HepG2 (cell line): ENCODE results near the gene ZDHHC11. TPM values are rescaled to one million over a fixed set of nuclear protein-coding genes. Genes with fewer than 3 reads are reported as not detected.

ENCODE experiments used
- ATAC-seq: fragments of 200-7000 bp; cut with Tn5 transposase; 3 replicates; pipeline ENCODE4 v1.9.1; 2020; ENCODE audit warnings: mild to moderate bottlenecking, moderate library complexity
- BruUV-seq: library from RNA; stranded (reverse); fragments of 400-500 nt; replicated peaks from 2 replicates; lab custom pipeline; 2021; lab: Mats Ljungman, UMichigan
- CTCF ChIA-PET: fragments of 300-600 bp; formaldehyde crosslinking; extraction: SDS; loops from one replicate; lab custom pipeline; 2021; ENCODE audit warnings: low total read pairs, inconsistent platforms, low intra/inter-chr PET ratio; lab: Yijun Ruan, JAX
- POLR2A ChIA-PET: fragments of 350-600 bp; sonication (Branson Sonifier 250); formaldehyde crosslinking; loops from one replicate; lab custom pipeline; 2020; ENCODE audit warnings: antibody characterized with exemption, inconsistent platforms; lab: Yijun Ruan, JAX
- DNase-seq: peaks from one replicate; pipeline ENCODE4 v3.0.0-alpha.2; 2015; ENCODE audit warnings: low spot score
- FAIRE-seq: peaks from 3 replicates; lab custom pipeline; 2011; peaks lifted over from hg19 to GRCh38; lab: Jason Lieb, UNC
- H2AFZ ChIP-seq: one replicate; pipeline ENCODE4 v1.6.1; 2011; ENCODE audit warnings: low read length, inconsistent platforms
- H3K27ac ChIP-seq: fragments of 300-600 bp; 3 replicates; pipeline ENCODE4 v1.8.0; 2011; ENCODE audit warnings: mixed run types, mild to moderate bottlenecking, mixed read lengths, low read length, inconsistent platforms; ENCODE audit not compliant: insufficient read depth; ENCODE audit errors: extremely low read length
- H3K27me3 ChIP-seq, 2 experiments: fragments of 200-600 bp in 1 of 2; 2 replicates in 1 of 2; 3 replicates in 1 of 2; pipeline versions ENCODE4 v1.6.0 to v1.8.0; 2011; ENCODE audit warnings: low read length in 2 of 2, mild to moderate bottlenecking in 2 of 2, moderate library complexity in 2 of 2, inconsistent platforms in 1 of 2; ENCODE audit not compliant: insufficient read depth in 2 of 2, control insufficient read depth in 1 of 2
- H3K36me3 ChIP-seq, 2 experiments: fragments of 200-600 bp in 1 of 2; replicated peaks in 1 of 2; 2 replicates in 1 of 2; 3 replicates in 1 of 2; pipeline versions ENCODE4 v1.5.1 to v1.8.0; 2011; ENCODE audit warnings: low read length in 2 of 2, inconsistent platforms in 1 of 2; ENCODE audit not compliant: insufficient read depth in 2 of 2, control insufficient read depth in 1 of 2
- H3K4me1 ChIP-seq: 2 replicates; pipeline ENCODE4 v1.5.1; 2012; ENCODE audit warnings: low read length, inconsistent platforms; ENCODE audit not compliant: insufficient read depth
- H3K4me2 ChIP-seq: 2 replicates; pipeline ENCODE4 v1.6.0; 2011; ENCODE audit warnings: low read depth, low read length, inconsistent platforms
- H3K4me3 ChIP-seq, 3 experiments: fragments of 200-600 bp in 1 of 3; sonication (generic), shearing (Covaris generic) in 1 of 3; replicated peaks in 1 of 3; 2 replicates each; pipeline ENCODE4 v1.5.1; 2011 to 2016; ENCODE audit warnings: low read length in 3 of 3, inconsistent platforms in 2 of 3, low read depth in 2 of 3, mild to moderate bottlenecking in 2 of 3, control low read depth in 1 of 3, mixed read lengths in 1 of 3; ENCODE audit not compliant: insufficient read depth in 1 of 3
- H3K79me2 ChIP-seq: one replicate; pipeline ENCODE4 v1.6.1; 2011; ENCODE audit warnings: low read length, inconsistent platforms; ENCODE audit not compliant: insufficient read depth
- H3K9ac ChIP-seq: 2 replicates; pipeline ENCODE4 v1.6.0; 2011; ENCODE audit warnings: mild to moderate bottlenecking, low read depth, low read length, inconsistent platforms; ENCODE audit not compliant: insufficient read depth
- H3K9me3 ChIP-seq: 2 replicates; pipeline ENCODE4 v1.5.1; 2012; ENCODE audit warnings: mild to moderate bottlenecking, low read length
- H4K20me1 ChIP-seq: 2 replicates; pipeline ENCODE4 v1.6.0; 2011; ENCODE audit warnings: inconsistent platforms, mild to moderate bottlenecking, low read length, moderate library complexity; ENCODE audit not compliant: insufficient read depth
- FOXJ3 ChIP-seq: sonication (generic); formaldehyde crosslinking; IDR thresholded peaks from 2 replicates; pipeline ENCODE4 v1.4.0; 2020; ENCODE audit warnings: missing genetic modification reagents, mild to moderate bottlenecking, borderline replicate concordance
- GABPB1 ChIP-seq: IDR thresholded peaks from 2 replicates; pipeline ENCODE4 v1.6.1; 2016; ENCODE audit warnings: mild to moderate bottlenecking, missing genetic modification reagents, moderate library complexity, missing compliant biosample characterization
- HOXA3 ChIP-seq: sonication (generic); formaldehyde crosslinking; IDR thresholded peaks from 2 replicates; pipeline ENCODE4 v1.5.0; 2020; ENCODE audit warnings: missing genetic modification reagents
- POGZ ChIP-seq: sonication (generic); formaldehyde crosslinking; IDR thresholded peaks from 2 replicates; pipeline ENCODE4 v1.4.0; 2020; ENCODE audit warnings: mild to moderate bottlenecking, missing genetic modification reagents
- PTBP1 ChIP-seq: fragments of 200-400 bp; formaldehyde crosslinking; IDR thresholded peaks from 2 replicates; pipeline ENCODE4 v1.6.1; 2018; ENCODE audit warnings: low read length, low read depth; ENCODE audit not compliant: poor library complexity, severe bottlenecking
- ZNF326 ChIP-seq: sonication (generic); formaldehyde crosslinking; IDR thresholded peaks from 2 replicates; pipeline ENCODE4 v1.4.0; 2020; ENCODE audit warnings: missing genetic modification reagents, borderline replicate concordance
- ZNF782 ChIP-seq: sonication (generic); formaldehyde crosslinking; IDR thresholded peaks from 2 replicates; pipeline ENCODE4 v1.4.0; 2020; ENCODE audit warnings: missing genetic modification reagents, mild to moderate bottlenecking, borderline replicate concordance
- ZNF792 ChIP-seq: IDR thresholded peaks from 2 replicates; pipeline ENCODE4 v1.6.1; 2016
- WGBS: methylation state at CpG from one replicate; pipeline ENCODE4 v1.1.6; 2017; ENCODE audit warnings: low lambda C conversion rate; 5-methylcytosine and 5-hydroxymethylcytosine counted together
- in situ Hi-C: cut with HindIII; loops from 2 replicates; pipeline ENCODE4 v1.10.0; 2017; ENCODE audit warnings: low pct_unique_long_range_greater_than_20kb; ENCODE audit not compliant: extremely low pct_ligation_motif_present
- intact Hi-C: fragments of 100-400 bp; cut with micrococcal nuclease; formaldehyde crosslinking; loops from one replicate; pipeline ENCODE4 v1.10.0; 2022; ENCODE audit not compliant: unreplicated experiment
- polyA plus RNA-seq, 8 experiments: library from polyadenylated mRNA; depleted of rRNA in 3 of 8; stranded (reverse) in 7 of 8; unstranded in 1 of 8; fragments of >200 nt; fragmentation: Illumina TruSeq in 4 of 8; extraction: Trizol in 4 of 8; gene quantifications; 2 replicates each; pipeline versions ENCODE4 v1.2.1 to v1.2.3, GENCODE V29; 2011 to 2016; ENCODE audit warnings: low read depth in 4 of 8, missing spikeins in 1 of 8, mixed read lengths in 1 of 8; ENCODE audit not compliant: insufficient read depth in 1 of 8
- total RNA-seq, 5 experiments: library from RNA; depleted of rRNA; stranded (reverse); fragments of >200 nt; fragmentation: Illumina TruSeq; extraction: Trizol; gene quantifications; 2 replicates each; pipeline ENCODE4 v1.2.3, GENCODE V29; 2016; ENCODE audit warnings: low read depth in 1 of 5
- TF ChIP-seq, protein P1 (sequence below): IDR thresholded peaks from 2 replicates; pipeline ENCODE4 v1.6.1; 2012; ENCODE audit warnings: low read length, improper control_type of control experiment
- TF ChIP-seq, protein P2 (sequence below): sonication (generic); formaldehyde crosslinking; IDR thresholded peaks from 2 replicates; pipeline ENCODE4 v1.5.0; 2020; ENCODE audit warnings: missing genetic modification reagents

Gene ZDHHC11
- total and polyA plus RNA-seq, 2 of the 13 experiments (the other 11 are each of a cell fraction or from before 2014, with no cell fraction given): 2.1 to 4.0 TPM

DNA sequence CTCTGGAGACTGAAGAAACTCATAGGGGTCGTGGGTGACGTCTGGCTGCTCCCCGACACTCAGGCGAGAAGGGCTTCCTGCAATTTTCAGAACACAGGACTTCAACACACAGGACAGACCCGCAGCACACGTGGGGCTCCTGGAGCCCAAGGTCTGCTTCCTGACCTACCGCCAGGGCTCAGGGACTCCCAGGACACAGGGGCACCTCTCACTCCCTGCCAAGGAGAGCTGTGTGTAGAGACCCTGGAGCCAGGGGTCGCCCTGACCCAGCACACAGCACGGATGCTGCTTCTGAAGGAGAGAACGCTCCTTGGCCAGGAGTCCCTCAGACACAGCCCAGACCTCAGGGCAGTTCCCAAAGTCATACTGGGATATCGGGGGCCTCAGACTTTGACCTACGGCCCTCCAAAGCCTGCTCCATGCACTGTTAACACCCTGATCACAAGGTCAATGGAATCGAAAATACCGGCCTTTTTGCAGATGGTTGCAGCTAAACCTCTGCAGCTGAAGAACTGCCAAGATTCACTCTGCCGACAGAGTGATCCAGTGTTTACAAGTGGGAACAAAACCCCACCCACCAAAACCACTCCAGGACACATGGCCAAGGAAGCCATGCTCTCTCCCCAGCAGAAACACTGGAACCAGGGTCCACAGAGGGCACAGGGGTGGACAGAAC lies 13.8 kb upstream of the ZDHHC11 start:
- Histone ChIP-seq H3K4me2 (no peak overlapping the region), H3K9me3 (no peaks in the 10 kb centered on the region), H3K27me3 (no peaks in the 10 kb centered on the region), H3K79me2 (no peaks in the 10 kb centered on the region), H3K36me3 (peaks cover 22 to 54% of the 10 kb centered on the region in 2 experiments), H3K9ac (no peak overlapping the region), H3K27ac (no peak overlapping the region), H4K20me1 (no peaks in the 10 kb centered on the region), H3K4me1 (peaks cover 13% of the 10 kb centered on the region), H3K4me3 (no peak overlapping the region), H2AFZ (no peak overlapping the region)
- no peak for ATAC-seq
- ChIA-PET CTCF (no interaction called here), POLR2A (no interaction called here)
- in situ Hi-C loops: no loop called here
- no peak for FAIRE-seq
- no TSS peak for BruUV-seq
- intact Hi-C loops: no loop called here
- DNase-seq: no peak
- TF ChIP-seq POGZ (CRISPR knock-in tag): no peak
- no peak for TF ChIP-seq ZNF326 (CRISPR knock-in tag)
- no peak for TF ChIP-seq GABPB1
- TF ChIP-seq, protein P1, sequence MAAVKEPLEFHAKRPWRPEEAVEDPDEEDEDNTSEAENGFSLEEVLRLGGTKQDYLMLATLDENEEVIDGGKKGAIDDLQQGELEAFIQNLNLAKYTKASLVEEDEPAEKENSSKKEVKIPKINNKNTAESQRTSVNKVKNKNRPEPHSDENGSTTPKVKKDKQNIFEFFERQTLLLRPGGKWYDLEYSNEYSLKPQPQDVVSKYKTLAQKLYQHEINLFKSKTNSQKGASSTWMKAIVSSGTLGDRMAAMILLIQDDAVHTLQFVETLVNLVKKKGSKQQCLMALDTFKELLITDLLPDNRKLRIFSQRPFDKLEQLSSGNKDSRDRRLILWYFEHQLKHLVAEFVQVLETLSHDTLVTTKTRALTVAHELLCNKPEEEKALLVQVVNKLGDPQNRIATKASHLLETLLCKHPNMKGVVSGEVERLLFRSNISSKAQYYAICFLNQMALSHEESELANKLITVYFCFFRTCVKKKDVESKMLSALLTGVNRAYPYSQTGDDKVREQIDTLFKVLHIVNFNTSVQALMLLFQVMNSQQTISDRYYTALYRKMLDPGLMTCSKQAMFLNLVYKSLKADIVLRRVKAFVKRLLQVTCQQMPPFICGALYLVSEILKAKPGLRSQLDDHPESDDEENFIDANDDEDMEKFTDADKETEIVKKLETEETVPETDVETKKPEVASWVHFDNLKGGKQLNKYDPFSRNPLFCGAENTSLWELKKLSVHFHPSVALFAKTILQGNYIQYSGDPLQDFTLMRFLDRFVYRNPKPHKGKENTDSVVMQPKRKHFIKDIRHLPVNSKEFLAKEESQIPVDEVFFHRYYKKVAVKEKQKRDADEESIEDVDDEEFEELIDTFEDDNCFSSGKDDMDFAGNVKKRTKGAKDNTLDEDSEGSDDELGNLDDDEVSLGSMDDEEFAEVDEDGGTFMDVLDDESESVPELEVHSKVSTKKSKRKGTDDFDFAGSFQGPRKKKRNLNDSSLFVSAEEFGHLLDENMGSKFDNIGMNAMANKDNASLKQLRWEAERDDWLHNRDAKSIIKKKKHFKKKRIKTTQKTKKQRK: no peak
- TF ChIP-seq PTBP1: no peak
- TF ChIP-seq, protein P2, sequence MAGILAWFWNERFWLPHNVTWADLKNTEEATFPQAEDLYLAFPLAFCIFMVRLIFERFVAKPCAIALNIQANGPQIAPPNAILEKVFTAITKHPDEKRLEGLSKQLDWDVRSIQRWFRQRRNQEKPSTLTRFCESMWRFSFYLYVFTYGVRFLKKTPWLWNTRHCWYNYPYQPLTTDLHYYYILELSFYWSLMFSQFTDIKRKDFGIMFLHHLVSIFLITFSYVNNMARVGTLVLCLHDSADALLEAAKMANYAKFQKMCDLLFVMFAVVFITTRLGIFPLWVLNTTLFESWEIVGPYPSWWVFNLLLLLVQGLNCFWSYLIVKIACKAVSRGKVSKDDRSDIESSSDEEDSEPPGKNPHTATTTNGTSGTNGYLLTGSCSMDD (CRISPR knock-in tag): no peak
- no peak for TF ChIP-seq FOXJ3
- no peak for TF ChIP-seq ZNF792 (CRISPR knock-in tag)
- TF ChIP-seq HOXA3 (CRISPR knock-in tag): no peak
- TF ChIP-seq ZNF782 (CRISPR knock-in tag): no peak
- 97% methylated on average over 8 of the region's 15 CpGs for WGBS
